ENCODE data around the gene HOXB7. TPM values are rescaled to one million over a fixed set of nuclear protein-coding genes. Genes with fewer than 3 reads are reported as not detected.

Gene HOXB7
- total RNA-seq, 1 experiment from 2014 or later = not detected

- Histone ChIP-seq H3K4me1 (ENCODE audit: insufficient read depth, low read length) (no peaks in the 10 kb centered on the region), H2BK12ac (ENCODE audit: insufficient read length, low read depth, low read length) (no peak overlapping the region), H3K9ac (ENCODE audit: extremely low read depth, insufficient read length, low read length) (no peak overlapping the region), H2BK20ac (ENCODE audit: low read depth, low read length, poor library complexity, severe bottlenecking) (no peak overlapping the region), H3K23me2 (ENCODE audit: insufficient read length, low read depth, low read length, poor library complexity, severe bottlenecking) (no peaks in the 10 kb centered on the region), H3K4me2 (ENCODE audit: insufficient read depth, insufficient read length, low read length) (no peak overlapping the region), H2BK15ac (ENCODE audit: low read depth, low read length) (no peak overlapping the region), H4K20me1 (ENCODE audit: control insufficient read depth, insufficient read depth, insufficient read length) (no peaks in the 10 kb centered on the region), H3K18ac (ENCODE audit: insufficient read length, low read depth, low read length) (no peak overlapping the region), H2AFZ (ENCODE audit: low read length) (no peak overlapping the region), H3K9me3 (ENCODE audit: control insufficient read depth, low read depth, low read length) (no peaks in the 10 kb centered on the region), H3K14ac (ENCODE audit: insufficient read depth, low read length) (no peak overlapping the region), H3K27ac (ENCODE audit: insufficient read length, low read depth, low read length) (no peak overlapping the region), H4K8ac (replicated peaks; ENCODE audit: insufficient read length, low read depth, low read length) (no peak overlapping the region), H3T11ph (ENCODE audit: low read length) (no peak overlapping the region), H2AK5ac (ENCODE audit: insufficient read length, low read length) (no peak overlapping the region), H2BK120ac (ENCODE audit: low read depth, low read length, poor library complexity, severe bottlenecking) (no peak overlapping the region), H3K56ac (ENCODE audit: insufficient read length, low read depth, low read length) (no peak overlapping the region), H3K23ac (ENCODE audit: insufficient read length, low read depth, low read length) (no peak overlapping the region), H3K79me2 (ENCODE audit: insufficient read depth, low read length) (no peaks in the 10 kb centered on the region), H4K5ac (ENCODE audit: insufficient read length, low read depth, low read length) (no peak overlapping the region), H3K27me3 (ENCODE audit: insufficient read depth, low read length) (peaks cover 98% of the 10 kb centered on the region), H3K79me1 (ENCODE audit: insufficient read depth, low read depth, low read length, poor library complexity, severe bottlenecking) (no peaks in the 10 kb centered on the region), H2BK5ac (ENCODE audit: insufficient read length, low read length) (no peak overlapping the region), H3K4ac (ENCODE audit: low read depth, low read length) (no peak overlapping the region), H4K91ac (ENCODE audit: insufficient read length, low read depth, low read length) (no peak overlapping the region)
- Mint-ChIP-seq H3K9me3 (peaks cover 0 to 9% of the 10 kb centered on the region in 2 experiments; a peak in 3 of 5 replicates), H3K27ac (no peak overlapping the region), H3K36me3 (ENCODE audit: insufficient read depth in 1 of 3, low read depth in 3 of 3) (no peaks in the 10 kb centered on the region; a peak in 1 of 7 replicates), H3K4me1 (peaks cover 11 to 19% of the 10 kb centered on the region in 2 experiments), H3K27me3 (ENCODE audit: low read depth) (peaks cover 100% of the 10 kb centered on the region), H3K4me3 (no peak overlapping the region)
- TF ChIP-seq, protein P1, sequence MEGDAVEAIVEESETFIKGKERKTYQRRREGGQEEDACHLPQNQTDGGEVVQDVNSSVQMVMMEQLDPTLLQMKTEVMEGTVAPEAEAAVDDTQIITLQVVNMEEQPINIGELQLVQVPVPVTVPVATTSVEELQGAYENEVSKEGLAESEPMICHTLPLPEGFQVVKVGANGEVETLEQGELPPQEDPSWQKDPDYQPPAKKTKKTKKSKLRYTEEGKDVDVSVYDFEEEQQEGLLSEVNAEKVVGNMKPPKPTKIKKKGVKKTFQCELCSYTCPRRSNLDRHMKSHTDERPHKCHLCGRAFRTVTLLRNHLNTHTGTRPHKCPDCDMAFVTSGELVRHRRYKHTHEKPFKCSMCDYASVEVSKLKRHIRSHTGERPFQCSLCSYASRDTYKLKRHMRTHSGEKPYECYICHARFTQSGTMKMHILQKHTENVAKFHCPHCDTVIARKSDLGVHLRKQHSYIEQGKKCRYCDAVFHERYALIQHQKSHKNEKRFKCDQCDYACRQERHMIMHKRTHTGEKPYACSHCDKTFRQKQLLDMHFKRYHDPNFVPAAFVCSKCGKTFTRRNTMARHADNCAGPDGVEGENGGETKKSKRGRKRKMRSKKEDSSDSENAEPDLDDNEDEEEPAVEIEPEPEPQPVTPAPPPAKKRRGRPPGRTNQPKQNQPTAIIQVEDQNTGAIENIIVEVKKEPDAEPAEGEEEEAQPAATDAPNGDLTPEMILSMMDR (conservative IDR thresholded peaks at IDR 0.05) = no peak
- no peak for DNase-seq
- no CpG with 5 or more reads among the region's 1 CpG for WGBS (ENCODE audit: extremely low coverage, insufficient read length, low lambda C conversion rate)
Measured at GRCh38 chr17:48640858-48641180, 30.0 kb upstream of the HOXB7 start.

Data from H9 (cell line).